HG03025 (cell line): ENCODE results near the gene SLIT1.

Experiments used
- ATAC-seq: cut with Tn5 transposase; IDR thresholded peaks from one replicate; pipeline ENCODE4 v1.9.1; 2021; ENCODE audit warnings: mild to moderate bottlenecking, moderate library complexity; ENCODE audit not compliant: unreplicated experiment, low FRiP score

The SLIT1 gene

GRCh38 chr10:96988426-96988825, 197.3 kb downstream of the SLIT1 start:
- no peak for ATAC-seq

- no peak for ATAC-seq
Measured at GRCh38 chr10:96987842-96988175, 197.9 kb downstream of the SLIT1 start.

GRCh38 chr10:96987141-96987841, 198.5 kb downstream of the SLIT1 start:
- ATAC-seq = no peak

DNA sequence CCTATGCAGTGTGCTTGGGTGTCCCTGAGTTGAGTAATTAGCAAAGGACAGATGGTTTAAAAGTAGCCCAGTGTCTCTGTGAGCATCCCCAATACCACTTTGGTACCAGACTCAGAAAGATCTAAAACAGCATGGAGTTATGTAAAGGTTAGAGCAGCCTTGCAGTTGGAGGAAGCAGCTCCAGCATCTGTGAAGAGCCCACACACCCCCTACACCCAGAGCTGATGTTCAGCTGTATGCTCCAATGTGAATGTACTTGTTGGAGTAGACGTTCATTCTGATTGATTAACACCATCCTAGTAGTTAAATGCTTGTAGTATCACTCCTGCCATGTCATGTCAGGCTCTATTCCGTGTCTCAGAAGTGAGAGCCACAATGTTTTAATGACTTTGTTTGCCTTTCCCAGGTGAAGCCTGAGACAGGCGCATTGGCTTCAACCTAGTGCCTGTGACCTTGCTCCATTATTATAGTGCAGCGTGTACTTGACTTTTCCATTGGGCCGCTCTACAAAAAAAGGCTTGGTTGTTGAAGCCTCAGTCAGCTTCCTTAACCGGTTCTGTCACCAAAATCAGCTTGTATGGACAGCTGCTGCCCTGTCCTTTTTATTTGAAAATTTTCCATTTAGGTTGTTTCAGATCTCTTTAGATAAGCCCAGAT, 199.4 kb downstream of the SLIT1 start:
- no peak for ATAC-seq

DNA sequence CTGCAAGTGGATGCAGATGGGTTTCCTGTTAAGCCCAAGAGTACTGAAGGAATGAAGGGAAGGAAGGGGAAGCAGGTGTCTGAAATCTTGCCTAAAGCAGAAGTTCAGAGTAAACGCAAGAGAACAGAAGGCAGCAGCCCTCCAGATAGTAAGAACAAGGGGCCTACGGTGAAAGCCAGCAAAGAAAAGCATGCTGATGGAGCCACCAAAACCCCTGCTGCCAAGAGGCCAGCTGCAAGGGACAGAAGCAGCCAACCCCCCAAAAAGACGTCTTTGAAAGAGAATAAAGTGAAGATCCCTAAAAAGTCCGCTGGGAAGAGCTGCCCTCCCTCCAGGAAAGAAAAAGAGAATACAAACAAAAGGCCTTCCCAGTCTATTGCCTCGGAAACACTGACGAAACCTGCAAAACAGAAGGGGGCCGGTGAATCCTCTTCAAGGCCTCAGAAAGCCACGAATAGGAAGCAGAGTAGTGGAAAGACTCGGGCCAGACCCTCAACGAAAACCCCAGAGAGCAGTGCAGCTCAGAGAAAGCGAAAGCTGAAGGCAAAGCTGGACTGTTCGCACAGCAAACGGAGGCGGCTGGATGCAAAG, 201.1 kb downstream of the SLIT1 start:
- no peak for ATAC-seq

DNA sequence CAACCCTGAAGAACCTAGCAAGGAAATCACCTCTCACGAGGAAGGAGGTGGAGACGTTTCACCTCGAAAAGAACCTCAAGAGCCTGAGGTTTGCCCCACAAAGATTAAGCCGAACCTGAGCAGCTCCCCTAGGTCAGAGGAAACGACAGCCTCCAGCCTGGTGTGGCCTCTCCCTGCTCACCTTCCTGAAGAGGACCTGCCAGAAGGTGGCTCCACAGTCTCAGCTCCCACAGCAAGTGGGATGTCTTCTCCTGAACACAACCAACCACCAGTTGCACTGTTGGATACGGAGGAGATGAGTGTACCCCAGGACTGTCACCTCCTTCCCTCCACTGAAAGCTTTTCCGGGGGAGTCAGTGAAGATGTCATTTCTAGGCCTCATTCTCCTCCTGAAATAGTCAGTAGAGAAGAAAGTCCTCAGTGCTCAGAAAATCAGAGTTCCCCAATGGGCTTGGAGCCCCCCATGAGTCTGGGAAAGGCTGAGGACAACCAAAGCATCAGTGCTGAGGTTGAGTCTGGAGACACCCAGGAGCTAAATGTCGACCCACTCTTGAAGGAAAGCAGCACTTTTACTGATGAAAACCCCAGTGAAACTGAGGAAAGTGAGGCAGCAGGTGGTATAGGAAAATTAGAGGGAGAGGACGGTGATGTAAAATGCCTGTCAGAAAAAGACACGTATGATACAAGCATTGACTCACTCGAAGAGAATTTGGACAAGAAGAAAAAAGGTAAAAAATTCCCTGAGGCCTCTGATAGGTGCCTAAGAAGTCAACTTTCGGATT, 203.4 kb downstream of the SLIT1 start:
- ATAC-seq = no peak

DNA sequence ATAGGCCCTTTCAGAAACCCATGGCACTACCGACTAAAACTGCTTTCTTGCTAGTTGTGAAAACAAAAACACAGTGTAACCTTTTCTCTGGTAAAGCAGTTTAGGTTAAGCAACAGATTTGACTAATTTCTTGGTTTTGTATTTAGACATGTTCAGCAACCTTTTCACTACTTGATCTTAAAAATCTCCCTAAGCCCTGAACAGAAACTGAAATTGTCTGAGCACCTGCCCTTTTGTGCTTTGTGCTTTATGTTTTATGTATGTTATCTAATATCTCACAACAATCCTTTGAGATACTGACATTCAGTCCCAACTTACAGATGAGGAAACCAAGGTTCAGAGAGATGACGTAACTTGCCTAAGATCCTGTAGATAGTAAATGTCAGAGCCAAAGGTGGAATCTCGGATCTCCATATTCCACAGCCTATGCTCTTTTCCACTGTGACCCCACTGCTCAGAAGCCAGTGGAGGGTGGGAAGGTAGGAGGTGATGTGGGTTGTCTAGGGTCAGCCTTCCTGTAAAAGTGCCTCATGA, 207.1 kb downstream of the SLIT1 start:
- peak; percentile 60 for ATAC-seq

- ATAC-seq = no peak
Measured at GRCh38 chr10:96975136-96975535, 210.6 kb downstream of the SLIT1 start.

DNA sequence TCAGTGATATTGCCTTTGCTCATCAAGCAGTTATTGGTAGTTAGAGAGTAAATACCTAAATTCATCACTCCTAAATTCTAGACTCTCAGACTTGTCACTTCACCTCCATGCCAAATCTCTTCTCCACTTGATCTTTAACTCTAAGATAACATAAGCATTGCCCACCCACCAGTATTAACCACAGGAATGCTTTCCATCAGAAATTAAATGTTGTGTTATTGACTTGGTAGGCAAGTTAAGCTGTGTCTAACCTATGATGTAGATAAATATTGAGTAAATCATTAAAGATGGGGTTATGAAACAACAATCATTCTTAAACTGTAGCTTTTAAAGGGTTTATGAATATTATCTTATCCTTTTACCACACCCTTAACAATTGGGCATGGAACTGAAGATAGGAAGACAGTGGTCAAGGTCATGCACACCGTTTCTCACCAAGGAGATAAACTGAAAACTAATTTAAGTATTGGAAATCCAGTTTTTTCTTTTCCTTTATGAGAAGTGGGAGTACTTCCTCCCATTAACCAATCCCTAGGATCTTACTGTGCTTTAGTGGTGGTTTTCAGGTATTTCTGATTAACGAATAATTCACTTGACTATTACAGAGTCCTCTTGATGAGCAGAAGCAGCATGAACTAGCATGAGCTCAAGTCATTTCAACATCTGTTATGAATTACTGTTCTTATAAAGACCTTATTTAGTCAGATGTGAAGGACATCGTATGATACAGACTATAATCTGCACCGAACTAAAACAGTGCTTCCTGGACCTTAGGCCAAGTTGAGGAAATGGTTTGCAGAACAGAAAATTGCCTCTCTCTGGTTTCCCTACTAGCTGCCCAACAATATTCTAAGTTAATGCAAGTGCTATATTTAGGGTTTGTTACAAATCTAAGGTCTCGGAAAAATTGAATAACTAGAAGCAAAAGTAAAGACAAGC, 211.7 kb downstream of the SLIT1 start:
- ATAC-seq = no peak

DNA sequence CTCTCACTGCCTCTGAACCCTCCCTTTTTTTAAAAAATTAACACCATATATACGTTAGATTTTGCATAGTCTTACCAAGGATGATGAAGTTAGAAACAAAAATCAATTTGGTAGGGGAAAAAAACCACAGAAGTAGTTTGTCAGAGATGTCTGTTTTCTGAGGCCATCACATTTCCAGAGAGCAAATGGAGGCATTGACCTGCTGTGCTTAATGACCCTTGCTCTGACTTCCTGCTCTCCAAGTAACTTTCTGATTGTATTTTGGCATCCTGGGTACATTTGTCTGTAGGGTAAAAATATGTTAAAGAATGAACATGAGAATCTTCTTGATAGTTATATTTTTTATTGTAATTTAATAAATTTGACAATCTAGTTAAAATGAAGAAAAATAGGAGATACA, 213.5 kb downstream of the SLIT1 start:
- ATAC-seq = no peak

- ATAC-seq = no peak
Measured at GRCh38 chr10:96971324-96971723, 214.4 kb downstream of the SLIT1 start.

DNA sequence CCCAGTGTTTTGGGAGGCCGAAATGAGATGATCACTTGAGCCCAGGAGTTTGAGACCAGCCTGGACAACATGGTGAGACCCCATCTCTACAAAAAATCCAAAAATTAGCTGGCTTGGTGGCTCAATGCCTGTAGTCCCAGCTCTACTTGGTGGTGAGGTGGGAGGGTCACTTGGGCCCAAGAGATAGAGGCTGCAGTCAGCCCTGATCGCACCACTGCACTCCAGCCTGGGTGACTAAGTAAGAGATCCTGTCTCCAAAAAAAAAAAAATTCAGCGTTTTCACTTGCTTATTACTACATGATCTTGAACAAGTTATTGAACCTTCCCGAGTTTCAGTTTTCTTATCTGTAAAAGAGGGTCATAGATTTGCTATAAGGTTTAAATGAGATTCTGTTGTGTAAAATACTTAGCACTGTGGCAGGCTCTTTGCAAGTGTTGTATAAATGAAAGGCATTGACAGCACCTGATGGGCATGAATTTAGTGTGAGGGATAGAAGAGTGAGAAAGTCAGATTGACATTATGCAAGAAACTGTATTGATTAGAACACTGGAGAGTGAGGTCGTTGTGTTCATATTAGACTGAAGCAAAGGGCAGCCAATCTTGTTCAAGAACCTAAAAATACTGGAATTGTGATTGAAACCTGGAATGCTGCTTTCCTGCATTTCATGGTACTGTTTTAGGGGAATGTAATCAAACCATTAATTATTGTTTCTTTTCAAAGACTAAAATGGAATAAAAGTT, 216.9 kb downstream of the SLIT1 start:
- ATAC-seq = no peak

DNA sequence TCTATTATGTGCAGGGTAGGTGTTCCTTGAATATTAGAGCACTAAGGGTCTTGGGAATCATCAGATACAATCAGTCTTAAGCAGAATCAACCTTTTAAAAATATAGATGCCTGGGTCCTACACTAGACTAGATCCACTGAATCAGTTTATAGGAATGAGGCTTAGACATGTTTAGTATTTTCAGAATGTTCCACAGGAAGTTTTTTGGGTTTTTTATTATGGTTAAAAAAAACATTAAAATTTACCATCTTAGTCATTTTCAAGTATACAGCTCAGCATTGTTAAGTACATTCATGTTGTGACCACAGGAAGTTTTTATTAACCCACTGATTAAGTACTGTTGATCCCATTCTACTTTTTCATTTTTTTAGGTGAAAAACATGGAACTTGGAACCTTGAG, 217.9 kb downstream of the SLIT1 start:
- no peak for ATAC-seq

- no peak for ATAC-seq
Measured at GRCh38 chr10:96964131-96964530, 221.6 kb downstream of the SLIT1 start.

GRCh38 chr10:96960872-96961271, 224.9 kb downstream of the SLIT1 start:
- ATAC-seq = no peak

- no peak for ATAC-seq
Measured at GRCh38 chr10:96959733-96960132, 226.0 kb downstream of the SLIT1 start.

- ATAC-seq = no peak
Measured at GRCh38 chr10:96958071-96958470, 227.7 kb downstream of the SLIT1 start.

GRCh38 chr10:96955794-96956193, 230.0 kb downstream of the SLIT1 start:
- ATAC-seq = no peak

- ATAC-seq = no peak
Measured at GRCh38 chr10:96951954-96952353, 233.8 kb downstream of the SLIT1 start.
